Measurements from ENCODE around the gene RNF208.
"Not testable (repeated sequence)": the region's sequence is repeated elsewhere in the genome, so short reads cannot be mapped to it uniquely, and the experiment has no call there.

RNF208 gene, protein sequence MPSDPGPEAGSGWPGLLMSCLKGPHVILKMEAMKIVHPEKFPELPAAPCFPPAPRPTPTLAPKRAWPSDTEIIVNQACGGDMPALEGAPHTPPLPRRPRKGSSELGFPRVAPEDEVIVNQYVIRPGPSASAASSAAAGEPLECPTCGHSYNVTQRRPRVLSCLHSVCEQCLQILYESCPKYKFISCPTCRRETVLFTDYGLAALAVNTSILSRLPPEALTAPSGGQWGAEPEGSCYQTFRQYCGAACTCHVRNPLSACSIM

DNA sequence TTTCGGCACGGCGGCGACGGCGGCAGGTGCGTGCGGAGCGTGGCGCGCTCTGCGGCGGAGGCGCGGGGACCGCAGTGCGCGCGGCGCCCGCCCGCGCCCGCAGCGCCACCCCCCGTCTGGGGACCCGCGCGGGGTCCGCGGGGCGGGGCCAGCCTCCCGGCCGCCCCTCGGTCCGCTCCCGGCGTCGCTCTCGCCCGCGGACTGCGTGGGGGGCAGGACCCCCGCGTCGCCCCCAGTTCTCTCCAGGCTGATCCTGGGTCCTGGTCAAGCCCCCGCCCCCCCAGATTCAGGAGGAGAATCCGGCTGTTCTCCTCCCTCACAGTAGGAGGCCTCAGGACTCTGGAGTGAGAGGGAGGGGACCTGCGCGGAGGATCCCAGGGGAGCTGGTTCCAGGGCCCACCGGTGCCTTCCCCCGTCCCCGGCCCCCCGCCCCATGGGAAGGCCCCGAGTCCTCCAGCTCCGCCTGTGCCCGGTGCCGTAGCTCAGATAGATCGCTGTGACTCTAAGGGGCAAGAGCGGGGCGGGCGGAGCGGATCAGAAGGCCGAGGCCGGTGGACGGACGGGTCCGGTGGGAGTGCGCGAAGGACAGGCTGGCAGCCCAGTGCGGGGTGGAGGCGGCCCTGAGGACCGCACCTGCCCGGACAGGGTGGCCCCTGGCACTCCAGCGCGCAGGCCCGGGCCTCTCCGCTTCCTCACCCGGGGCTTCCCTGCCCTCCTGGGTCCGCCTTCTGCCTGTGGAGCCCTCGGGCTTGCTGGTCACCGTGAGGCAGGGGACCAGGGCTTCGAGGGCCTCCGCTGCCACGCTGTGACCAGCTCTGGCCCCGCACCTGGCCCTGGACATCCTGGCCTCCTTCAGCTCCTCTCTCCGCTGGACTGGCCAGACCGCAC is at the start of gene RNF208:
RNF208 (minus strand) TSS at position 51 of the 888 bp plus-strand sequence. CDS start 1,028 bp downstream, outside the sequence.
- DNase-seq (ENCODE audit: low read depth in 1 of 2, low spot score in 1 of 2): no peak

DNA sequence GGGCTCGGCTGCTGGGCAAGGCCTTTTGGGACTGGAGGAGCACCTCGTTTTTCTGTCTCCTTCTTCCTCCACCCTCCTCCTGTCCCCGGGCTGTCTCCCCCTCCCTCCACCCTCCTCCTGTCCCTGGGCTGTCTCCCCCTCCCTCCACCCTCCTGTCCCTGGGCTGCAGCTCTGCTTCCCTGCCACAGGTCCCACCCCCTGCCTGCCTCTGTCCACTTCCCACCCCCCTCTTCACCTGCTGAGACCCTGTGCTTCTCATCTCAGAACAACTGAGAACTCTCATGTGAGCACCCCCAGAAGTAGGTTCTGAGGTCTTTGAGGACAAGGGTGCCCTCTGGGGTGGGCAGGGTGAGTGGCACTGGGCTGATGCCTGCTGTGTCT is 49.6 kb upstream of the RNF208 start:
- no peak for DNase-seq (ENCODE audit: low read depth in 1 of 2, low spot score in 1 of 2)

DNA sequence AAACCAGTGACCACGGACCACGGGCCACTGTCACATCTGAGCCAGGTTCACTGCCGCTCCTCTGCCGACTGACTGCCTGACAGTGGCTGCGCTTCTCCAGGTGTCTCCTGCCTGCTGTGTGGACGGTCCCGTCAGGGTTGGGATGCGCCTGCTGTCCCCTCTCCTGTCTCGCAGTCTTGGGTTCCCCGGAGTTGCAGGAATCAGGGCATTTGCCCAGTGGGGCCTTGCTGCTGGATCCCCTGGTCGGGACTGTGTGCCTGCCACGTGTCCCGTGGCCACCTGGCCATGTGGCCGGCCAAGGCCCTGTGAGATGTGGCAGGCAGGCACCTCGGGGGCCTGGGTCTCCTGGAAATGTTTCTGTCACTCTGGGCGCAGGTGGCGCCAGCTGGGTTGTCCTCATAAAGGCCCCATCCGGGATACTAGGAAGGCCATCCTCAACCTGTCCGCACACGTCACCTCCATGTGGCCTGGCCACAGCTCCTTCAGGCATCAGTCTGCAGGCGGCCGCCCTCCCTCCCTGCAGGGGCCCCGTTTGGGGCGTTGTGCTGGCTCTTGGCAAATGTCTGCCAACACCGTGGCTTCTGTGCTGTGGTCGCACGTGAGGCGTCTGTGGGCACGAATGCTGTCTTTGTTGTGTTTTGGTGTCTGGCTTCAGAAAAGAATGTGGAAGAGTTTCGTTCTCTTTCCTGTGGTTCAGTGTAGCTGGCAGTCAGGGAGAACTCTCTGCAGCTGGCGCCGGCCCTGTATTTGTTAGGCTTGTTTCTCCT is 49.1 kb upstream of the RNF208 start:
- DNase-seq (ENCODE audit: low read depth in 1 of 2, low spot score in 1 of 2): no peak

DNA sequence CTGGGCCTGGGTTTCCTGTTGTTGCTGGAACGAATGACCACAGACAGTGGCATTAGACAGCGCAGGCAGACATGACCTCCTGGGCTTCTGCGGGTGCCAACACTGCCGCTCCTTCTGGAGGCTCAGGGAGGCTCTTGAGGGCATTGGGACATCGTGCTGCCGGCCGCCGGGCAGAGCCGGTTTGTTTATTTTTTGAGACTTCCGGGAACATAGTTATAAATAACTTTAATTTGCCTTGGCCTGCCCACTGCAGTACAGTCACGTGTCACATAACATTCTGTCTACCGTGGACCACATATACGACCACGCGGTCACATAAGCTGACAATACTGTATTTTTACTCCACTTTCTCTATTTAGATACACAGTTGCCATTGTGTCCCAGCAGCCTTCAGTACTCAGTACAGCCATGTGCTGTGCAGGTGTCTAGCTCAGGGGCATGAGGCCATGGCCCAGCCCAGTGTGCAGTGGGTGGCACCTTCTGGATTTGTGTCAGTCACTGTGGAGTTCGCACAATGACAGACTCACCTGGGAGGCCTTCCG is 47.3 kb upstream of the RNF208 start:
- DNase-seq (ENCODE audit: low read depth in 1 of 2, low spot score in 1 of 2): no peak

DNA sequence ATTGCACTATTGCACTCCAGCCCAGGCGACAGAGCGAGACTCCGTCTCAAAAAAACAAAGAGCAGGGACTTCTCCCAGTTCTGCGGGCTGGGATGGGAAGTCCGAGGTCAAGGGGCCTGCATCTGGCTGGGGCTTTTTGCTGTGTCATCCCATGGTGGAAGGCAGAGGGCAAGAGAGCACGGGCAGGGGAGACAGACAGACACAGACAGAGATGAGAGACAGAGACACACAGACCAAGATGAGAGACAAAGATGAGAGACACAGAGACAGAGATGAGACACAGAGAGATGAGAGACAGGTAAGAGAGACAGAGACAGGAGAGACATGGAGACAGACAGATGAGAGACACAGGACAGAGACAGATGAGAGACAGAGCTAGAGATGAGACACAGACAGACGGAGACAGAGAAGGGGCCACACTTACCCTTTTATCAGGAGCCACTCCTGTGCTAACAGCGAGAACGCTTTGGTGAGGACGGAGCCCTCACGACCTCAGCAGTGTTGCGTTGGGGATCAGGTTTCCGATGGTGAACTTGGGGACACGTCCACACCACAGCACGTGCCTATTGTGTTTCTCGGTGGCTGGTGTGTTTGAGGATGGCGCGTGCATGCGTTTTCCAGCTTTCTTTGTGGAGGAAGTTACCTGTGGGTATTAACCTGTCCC is 46.6 kb upstream of the RNF208 start:
- DNase-seq (ENCODE audit: low read depth in 1 of 2, low spot score in 1 of 2): no peak

DNA sequence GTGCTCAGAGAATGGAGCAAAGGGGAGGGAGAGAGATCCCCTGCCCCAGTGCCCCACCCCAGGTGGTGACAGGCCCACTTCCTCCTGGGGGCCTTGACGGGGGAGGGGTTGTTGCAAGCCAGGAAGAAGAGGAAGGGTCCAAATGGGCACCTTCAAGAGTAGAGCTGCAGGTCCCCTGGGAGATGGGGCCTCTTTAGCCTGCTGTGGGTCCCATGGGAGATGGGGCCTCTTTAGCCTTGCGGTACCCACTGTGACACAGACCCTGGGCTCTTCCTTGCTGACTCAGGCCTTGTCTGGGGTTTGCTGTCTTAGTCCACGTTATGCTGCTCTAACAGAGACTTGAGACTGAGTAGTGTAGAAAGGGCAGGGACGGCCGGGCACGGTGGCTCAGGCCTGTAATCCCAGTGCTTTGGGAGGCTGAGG is 45.9 kb upstream of the RNF208 start:
- DNase-seq (ENCODE audit: low read depth in 1 of 2, low spot score in 1 of 2): no peak

DNA sequence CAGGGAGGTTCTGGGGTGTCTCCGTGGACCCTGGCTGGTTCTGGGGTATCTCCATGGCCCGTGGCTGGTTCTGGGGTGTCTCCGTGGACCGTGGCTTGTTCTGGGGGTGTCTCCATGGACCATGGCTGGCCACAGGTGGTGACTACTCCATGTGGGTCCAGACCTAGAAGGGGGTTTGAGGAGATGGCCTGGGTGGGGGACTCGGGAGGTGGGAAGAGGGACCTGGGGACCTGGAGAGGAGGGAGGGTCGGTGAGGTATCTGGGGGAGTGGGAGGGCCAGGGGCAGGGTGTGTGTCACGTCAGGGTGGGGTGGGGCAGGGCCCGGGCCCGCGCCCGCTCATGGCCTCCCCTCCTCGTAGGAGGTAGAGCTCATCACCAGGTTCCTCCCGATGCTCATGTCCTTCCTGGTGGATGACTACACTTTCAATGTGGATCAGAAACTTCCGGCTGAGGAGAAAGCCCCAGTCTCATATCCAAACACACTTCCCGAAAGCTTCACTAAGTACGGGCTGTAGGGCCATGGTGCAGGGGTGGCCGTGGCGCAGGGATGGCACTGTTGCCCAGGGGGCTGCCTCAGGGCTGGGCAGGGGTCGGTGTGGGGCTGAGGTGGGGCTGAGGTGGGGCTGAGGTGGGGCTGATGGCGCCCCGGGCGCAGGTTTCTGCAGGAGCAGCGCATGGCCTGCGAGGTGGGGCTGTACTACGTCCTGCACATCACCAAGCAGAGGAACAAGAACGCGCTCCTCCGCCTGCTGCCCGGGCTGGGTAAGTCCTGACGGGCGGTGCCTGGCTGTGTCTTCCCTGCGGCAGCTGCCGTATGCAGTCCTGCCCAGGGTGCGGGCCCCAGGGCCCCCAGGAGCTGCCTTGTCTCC is 44.8 kb upstream of the RNF208 start:
- DNase-seq (ENCODE audit: low read depth in 1 of 2, low spot score in 1 of 2): no peak

DNA sequence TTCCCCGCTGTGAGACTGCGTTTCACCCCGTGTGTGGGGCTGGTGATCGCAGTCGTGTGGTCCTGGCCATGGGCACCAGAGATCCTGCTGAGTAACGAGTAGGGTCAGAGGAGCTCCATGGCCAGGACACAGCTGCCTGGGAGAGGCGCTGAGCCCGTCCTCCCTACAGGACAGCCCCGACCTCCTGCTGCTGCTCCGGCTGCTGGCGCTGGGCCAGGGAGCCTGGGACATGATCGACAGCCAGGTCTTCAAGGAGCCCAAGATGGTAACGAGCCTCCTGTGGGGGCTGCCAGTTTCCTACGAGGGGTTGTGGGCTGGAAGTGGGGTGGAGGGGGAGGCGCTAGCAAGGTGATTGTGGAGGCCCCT is 44.1 kb upstream of the RNF208 start:
- DNase-seq (ENCODE audit: low read depth in 1 of 2, low spot score in 1 of 2): no peak

DNA sequence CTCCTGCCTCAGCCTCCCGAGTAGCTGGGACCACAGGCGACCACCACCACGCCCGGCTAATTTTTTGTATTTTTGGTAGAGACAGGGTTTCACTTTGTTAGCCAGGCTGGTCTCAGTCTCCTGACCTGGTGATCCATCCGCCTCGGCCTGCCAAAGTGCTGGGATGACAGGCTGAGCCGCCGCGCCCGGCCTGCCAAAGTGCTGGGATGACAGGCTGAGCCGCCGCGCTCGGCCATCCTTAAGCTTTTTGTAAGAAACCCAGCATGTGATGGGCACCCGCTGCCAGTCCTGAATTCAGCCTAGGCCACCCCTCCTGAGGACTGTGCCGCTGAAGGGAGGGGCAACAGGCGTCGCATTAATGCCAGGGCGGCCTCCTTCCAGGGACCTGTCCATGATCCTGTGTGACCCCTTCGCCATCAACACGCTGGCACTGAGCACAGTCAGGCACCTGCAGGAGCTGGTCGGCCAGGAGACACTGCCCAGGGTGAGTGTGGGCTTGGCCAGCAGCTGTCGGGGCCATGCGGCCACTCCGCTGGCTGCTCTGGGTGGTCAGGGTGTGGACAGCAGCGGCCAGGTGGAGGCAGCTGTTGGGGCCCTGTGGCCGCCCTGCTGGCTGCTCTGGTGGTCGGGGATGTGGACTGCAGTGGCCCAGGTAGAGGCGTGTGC is 43.6 kb upstream of the RNF208 start:
- DNase-seq (ENCODE audit: low read depth in 1 of 2, low spot score in 1 of 2): no peak

DNA sequence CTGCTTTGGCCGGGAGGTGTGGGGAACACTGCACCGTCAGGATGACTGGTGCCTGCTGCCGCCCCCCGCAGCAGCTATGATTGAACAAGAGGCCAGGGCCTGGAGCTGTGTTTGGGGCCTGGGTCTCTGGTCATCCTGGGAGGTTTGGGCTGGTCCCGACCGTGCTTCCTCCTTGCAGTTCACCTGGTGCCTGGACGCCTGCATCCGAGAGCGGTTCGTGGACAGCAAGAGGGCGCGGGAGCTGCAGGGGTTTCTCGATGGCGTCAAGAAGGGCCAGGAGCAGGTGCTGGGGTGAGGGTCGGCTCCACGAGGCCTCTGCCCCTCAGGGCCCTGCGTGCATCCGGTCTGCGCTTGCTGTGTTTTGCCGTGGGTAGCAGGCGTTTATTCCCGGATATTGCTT is 42.0 kb upstream of the RNF208 start:
- no peak for DNase-seq (ENCODE audit: low read depth in 1 of 2, low spot score in 1 of 2)

DNA sequence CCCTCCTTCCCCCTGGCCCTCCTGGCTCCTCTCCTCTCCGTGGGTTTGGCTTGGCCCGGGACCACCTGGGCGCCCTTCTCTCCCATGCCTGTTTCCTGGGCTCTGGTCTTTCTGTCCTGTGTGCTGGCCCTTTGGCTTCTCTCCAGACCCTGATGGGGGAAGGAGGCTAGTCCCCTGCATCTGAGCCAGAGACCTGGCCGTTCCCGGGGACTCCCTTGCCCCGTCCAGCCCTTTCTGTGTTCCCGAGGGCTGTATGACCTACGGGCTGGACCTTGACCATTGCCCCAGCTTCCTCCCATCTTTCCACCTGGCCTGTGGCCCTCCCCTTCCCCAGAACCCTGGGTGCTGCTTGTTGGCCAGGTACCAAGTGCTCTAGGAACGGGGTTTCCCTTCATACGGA is 41.5 kb upstream of the RNF208 start:
- DNase-seq (ENCODE audit: low read depth in 1 of 2, low spot score in 1 of 2): no peak

DNA sequence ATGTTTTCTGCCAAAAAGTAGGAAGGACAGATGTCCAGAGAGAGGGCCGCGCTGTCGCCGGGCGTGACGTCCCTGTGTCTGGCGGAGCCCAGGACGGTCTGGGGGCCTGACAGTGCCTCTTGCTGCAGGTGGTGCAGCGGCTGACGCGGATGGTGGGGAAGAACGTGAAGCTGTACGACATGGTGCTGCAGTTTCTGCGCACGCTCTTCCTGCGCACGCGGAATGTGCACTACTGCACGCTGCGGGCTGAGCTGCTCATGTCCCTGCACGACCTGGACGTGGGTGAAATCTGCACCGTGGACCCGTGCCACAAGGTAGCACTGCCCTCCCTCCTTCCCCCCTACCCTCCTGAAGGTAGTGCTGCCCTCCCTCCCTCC is 40.9 kb upstream of the RNF208 start:
- no peak for DNase-seq (ENCODE audit: low read depth in 1 of 2, low spot score in 1 of 2)

DNA sequence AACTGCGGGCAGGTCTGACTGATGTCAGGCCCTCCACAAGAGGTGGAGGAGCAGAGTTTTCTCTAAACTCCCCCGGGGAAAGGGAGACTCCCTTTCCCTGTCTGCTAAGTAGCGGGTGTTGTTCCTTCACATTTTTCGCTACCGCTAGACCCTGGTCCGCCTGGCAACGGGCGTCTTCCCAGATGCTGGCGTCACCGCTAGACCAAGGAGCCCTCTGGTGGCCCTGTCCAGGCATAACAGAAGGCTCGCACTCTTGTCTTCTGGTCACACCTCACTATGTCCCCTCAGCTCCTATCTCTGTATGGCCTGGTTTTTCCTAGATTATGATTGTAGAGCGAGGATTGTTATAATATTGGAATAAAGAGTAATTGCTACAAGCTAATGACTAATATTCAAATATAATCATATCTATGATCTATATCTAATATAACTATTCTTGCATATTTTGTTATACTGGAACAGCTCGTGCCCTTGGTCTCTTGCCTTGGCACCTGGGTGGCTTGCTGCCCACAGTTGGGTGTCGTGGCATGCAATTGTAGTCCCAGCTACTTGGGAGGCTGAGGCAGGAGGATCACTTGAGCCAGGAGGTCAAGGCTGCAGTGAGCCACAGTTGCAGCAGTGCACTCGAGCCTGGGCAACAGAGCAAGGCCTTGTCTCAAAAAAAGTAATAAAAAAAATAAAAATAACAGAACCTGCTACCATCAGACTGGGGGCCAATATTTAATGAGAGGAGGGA is 40.3 kb upstream of the RNF208 start:
- DNase-seq (ENCODE audit: low read depth in 1 of 2, low spot score in 1 of 2): not testable (repeated sequence)

DNA sequence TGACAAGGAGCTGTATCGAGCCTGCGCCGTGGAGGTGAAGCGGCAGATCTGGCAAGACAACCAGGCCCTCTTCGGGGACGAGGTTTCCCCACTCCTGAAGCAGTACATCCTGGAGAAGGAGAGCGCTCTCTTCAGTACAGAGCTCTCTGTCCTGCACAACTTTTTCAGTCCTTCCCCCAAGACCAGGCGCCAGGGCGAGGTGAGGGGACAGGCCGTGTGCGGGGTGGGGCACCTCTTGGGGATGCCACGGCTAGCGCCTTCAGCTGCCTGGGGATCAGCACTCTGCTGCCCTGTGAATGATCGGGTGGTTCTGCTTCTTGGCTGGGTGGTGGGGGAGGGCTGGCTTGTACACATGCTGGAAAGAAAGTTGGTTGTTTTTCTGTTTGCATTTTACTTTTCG is 34.8 kb upstream of the RNF208 start:
- no peak for DNase-seq (ENCODE audit: low read depth in 1 of 2, low spot score in 1 of 2)

DNA sequence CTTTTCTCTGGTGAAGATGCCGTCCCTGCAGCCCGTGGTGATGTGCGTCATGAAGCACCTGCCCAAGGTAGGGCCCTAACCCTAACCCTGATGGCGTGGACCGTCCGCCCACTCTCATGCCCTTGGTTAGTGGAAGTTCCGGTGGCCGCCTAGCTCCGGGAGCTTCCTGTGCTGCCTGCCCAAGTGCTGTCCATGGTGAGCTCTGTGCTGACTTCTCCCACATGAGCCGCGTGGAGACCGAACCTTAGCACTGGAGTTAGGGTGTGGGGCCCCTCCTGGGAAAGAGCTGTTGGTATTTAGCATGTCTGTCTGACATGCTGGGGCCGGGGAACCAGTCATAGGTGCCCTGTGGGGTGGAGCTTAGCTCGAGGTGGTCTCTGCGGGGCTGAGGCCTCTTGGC is 34.3 kb upstream of the RNF208 start:
- DNase-seq (ENCODE audit: low read depth in 1 of 2, low spot score in 1 of 2): no peak

DNA sequence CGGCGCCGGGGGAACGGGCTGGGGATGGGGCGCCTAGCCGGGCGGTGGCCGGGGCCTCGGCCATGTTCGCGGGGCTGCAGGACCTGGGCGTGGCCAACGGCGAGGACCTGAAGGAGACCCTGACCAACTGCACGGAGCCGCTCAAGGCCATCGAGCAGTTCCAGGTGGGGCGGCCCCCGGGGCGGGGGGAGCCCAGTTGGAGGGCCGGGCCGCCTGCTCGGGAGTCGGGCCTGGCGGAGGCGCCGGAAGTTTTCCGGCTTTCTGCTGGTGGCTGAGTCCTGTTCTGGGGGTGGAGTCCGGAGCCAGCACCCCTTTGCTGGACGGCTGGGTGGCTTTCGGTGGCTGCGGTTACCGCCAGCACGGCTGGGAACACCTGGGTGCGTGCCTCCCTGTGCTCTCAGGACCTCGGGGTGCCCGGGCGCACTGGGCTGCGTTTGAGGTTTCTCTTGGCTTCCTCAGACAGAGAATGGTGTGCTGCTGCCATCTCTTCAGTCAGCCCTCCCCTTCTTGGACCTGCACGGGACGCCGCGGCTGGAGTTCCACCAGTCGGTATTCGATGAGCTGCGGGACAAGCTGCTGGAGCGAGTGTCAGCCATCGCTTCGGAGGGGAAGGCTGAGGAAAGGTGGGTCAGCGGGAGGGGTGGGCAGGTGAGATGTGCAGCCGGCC is 33.5 kb upstream of the RNF208 start:
- DNase-seq (ENCODE audit: low read depth in 1 of 2, low spot score in 1 of 2): no peak

DNA sequence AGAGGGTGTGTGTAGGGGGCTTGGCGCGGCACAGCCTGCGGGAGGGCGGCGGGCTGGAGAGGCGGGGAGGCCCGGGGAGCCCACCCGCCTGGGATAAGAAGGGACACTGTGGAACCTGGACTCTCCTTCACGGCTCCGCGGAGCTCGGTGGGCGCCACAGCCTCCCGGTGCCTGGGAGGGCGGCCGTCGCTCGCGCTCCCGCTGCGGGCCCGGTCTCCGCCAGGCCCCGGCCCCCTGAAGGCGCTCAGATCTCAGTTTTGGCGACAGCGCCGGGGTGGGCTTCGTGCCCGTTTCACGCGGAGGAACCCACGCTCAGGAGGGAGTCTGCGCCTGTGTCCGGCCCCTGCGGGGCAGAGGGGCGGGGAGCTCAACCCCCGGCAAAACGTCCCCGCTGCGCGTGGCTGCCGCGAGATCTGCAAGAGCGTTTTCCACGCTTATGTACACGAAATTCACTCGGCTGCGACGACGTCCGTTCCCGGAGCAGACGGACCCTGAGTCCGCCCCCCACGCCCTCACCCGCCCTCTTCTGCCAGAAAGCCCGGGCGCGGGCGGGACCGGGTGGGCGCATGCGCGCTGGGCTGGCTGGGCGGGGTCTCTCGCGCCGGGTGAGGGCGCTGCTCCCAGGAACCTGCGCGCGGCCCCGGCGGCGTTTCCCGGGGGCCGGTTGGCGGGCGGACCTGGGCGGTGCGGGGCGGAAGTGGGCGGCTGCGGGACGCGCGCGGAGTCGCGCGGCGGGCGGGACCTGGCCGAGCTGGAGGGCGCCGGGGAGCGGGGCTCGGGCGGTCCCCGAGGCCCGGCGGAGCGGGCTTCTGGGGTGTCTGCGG is 32.8 kb upstream of the RNF208 start, which contains the start of gene NELFB:
NELFB (plus strand) TSS at position 704 of the 824 bp plus-strand sequence.
- peak; percentile 93 to 94 for DNase-seq (ENCODE audit: low read depth in 1 of 2, low spot score in 1 of 2)

Measured in activated CD4-positive, alpha-beta T cell treated with anti-CD3 and anti-CD28 coated beads, Interleukin-2, amount 50 U/mL, for 24 hours (primary cell).